Activated T-cell treated with anti-CD3 and anti-CD28 coated beads for 48 hours (primary cell): ENCODE results near the gene CAV1.

Experiments
- DNase-seq: peaks from one replicate; pipeline ENCODE4 v3.0.0-alpha.2; 2020; ENCODE audit warnings: low read depth

CAV1 gene

DNA sequence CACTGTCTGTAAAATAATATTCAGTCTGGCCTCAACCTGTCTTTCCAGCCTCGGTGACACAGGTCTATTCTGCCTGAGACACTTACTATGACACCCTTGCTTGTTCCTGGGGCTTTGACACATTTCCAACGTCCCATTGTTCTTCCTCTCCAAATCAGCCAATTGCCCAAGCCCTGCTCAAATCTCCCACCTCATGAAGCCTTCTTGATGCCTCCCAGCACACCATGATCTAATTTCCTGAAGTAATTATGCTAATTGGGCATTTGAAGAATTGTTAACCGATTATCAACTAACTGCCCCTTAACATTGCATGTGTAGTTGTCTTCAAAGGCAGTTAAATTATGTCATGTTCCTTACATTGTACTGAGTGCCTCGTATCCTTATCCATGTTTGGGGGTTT, 33.1 kb downstream of the CAV1 start:
- DNase-seq, result no peak

DNA sequence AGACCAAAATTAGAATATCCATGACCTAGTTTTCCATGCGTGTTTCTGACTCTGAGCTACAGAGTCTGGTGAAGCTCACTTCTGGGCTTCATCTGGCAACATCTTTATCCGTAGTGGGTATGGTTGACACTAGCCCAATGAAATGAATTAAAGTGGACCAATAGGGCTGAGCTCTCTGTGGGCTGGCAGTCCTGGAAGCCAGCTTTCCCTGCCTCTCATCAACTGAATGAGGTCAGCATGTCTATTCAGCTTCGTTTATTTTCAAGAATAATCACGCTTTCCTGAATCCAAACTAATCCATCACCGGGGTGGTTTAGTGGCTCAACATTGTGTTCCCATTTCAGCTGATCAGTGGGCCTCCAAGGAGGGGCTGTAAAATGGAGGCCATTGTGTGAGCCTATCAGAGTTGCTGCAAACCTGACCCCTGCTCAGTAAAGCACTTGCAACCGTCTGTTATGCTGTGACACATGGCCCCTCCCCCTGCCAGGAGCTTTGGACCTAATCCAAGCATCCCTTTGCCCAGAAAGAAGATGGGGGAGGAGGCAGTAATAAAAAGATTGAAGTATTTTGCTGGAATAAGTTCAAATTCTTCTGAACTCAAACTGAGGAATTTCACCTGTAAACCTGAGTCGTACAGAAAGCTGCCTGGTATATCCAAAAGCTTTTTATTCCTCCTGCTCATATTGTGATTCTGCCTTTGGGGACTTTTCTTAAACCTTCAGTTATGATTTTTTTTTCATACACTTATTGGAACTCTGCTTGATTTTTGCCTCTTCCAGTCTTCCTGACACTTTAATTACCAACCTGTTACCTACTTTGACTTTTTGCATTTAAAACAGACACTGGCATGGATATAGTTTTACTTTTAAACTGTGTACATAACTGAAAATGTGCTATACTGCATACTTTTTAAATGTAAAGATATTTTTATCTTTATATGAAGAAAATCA, 35.5 kb downstream of the CAV1 start:
- DNase-seq, result no peak

DNA sequence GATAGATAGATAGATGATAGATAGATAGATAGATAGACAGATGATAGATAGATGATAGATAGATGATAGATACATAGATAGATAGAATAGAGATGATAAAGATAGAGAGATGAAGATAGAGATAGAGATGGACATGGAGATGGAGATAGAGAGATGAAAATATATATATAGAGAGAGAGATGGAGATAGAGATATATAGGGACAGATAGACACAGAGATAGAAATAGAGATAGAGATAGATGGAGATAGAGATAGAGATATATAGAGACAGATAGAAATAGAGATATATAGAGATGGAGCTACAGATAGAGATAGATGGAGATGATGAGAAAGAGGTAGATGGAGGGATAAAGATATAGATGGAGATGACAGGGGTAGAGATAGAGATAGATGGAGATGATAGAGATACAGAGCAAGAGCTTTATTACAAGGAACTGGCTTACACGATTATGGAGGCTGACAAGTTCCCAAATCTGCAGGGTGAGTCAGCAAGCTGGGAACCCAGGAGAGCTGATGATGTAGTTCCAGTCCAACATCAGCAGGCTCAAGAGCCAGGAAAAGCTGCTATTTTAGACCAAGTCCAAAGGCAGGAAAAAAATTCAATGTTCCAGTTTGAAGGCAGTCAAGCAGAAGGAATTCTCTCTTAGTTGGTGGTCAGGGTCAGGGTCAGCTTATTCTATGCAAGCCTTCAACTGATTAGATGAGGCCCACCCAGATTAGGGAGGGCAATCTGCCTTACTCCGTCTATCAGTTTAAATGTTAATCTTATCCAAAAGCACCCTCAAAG, 37.1 kb downstream of the CAV1 start:
- DNase-seq, result no peak

DNA sequence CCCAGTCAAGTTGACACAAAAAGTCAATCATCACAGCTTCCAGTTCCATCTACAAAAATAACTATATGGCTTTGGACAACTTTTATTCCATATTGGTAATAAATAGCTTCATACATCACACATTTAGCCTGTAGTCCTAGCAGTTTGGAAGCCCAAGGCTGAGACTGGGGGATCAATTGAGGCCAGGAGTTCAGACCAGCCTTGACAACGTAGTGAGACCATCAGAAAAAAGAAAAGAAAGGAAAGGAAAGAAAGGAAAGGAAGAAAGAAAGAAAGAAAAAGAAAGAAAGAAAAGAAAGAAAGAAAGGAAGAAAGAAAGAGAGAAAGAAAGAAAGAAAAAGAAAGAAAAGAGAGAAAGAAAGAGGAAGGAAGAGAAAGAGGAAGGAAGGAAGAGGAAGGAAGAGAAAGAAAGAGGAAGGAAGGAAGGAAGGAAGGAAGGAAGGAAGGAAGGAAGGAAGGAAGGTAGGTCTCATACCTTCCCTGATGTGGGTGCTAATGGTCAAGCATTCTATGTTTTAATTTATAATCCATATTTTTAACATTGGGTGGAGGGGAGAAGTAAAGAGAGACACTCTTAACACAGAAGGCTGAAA, 37.8 kb downstream of the CAV1 start:
- no peak for DNase-seq

GRCh38 chr7:116565981-116566380, 41.1 kb downstream of the CAV1 start:
- no peak for DNase-seq

DNA sequence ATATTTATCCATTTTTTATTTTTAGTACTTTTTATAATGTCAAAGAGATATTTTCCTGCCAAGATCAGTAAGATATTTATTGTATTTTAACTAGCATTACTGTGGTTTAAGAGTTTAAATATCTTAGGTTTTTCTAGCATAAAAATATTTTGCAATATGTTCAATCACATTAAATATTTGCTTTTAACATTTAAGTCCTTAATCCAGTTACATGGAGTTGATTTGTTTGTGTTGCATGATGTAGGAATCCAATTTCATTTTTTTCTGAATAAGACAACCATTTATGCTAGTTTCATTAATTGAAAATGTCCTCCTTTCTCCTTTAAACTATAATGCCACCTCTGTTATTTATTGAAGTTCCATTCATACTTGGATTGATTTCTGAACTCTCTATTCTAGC, 41.8 kb downstream of the CAV1 start:
- no peak for DNase-seq

DNA sequence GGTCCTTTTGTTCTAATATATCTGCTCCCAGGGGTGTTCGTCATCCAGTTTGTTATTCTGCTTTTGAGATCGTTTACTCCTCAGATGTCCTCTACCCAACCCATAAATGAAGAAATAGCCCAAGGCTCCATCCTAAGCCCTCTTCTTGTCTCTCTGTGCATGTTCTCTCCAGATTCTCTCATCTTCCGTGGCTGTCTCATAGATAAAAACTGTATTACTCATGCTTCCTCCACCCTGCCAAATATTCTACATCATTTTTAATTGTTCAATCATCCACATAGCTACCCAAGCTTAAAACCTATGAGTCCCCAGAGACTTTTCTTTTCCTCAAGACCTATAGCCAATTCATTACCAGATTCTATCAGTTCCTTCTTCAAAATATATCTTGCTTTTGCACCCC, 44.9 kb downstream of the CAV1 start:
- DNase-seq, result no peak

DNA sequence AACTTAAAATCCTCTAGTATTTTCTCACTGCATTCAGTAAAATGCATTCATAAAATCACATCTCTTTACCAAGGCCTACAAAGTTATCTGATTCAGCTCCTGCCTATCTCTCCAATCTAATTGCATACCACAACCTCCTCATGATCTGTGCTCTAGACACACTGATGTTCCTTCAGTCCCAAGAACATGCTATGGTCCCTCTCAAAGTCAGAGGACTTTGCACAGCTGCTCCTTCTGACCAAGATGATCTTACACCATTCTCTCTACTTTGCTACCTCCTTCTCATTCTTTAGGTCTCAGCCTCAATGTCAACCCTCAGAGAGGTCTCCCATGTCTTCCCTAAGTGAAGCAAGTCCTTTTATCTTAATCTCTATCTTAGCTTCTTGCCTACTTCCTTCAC, 45.5 kb downstream of the CAV1 start:
- no peak for DNase-seq

DNA sequence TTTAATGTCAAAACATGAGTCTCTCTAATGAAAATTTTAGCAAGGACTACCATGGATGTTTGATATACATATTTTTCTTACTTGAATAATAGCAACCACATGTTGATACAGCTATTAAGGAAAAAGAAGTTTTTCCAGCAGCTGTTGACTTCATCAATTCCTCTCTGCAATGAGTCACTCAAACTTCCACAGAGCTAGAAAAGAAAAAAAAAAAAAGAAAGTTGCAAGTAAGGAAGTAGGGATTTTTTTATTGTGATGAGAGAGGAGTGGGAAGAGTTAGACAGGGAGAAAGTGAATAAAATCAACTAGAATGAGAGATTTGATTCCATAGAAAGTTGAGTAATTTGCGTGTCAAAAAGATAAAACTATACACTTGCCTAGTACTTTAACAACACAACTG, 46.2 kb downstream of the CAV1 start:
- DNase-seq, result no peak

- DNase-seq, result no peak
These were observed 46.7 kb downstream of the CAV1 start for GRCh38 chr7:116571552-116571951.

DNA sequence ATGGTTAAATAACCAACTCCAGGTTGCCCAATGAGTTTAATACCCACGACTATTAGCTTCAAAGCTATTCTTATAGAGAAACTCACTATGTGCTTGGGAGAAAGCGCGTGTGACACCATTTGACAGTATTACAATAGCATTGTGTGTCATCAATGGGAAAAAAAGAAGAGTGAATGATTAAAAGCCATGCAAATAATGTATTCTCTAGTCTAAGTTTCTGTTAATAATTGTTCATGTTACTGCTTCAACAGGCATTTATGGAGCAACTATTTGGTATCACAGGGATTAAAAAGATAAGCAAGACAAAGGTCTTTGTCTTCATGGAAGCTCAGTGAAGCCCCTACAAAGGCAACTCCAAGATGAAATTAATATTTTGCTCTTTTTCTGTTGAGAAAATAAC, 47.2 kb downstream of the CAV1 start:
- no peak for DNase-seq

DNA sequence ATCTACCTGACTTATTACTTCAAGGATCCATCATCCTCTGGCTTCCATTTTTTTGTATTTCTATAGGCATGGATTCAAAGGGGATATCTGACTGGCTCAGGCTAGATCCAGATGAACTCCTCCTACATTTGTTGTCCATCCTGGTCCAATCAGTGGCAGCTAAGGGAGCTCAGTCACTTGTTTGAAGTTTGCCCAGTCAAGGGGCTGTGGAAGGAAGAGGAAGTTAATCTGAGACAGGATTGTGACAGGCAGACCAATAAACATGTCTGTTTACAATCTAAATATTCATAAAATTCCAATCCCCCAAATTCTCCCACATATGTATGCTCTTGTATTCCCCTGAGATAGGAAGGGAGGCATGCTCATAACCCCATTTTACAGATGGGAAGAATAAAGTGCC, 48.7 kb downstream of the CAV1 start:
- DNase-seq, result no peak

- DNase-seq, result no peak
These were observed 49.4 kb downstream of the CAV1 start for GRCh38 chr7:116574025-116574822.

- DNase-seq, result no peak
These were observed 51.0 kb downstream of the CAV1 start for GRCh38 chr7:116575853-116576252.

DNA sequence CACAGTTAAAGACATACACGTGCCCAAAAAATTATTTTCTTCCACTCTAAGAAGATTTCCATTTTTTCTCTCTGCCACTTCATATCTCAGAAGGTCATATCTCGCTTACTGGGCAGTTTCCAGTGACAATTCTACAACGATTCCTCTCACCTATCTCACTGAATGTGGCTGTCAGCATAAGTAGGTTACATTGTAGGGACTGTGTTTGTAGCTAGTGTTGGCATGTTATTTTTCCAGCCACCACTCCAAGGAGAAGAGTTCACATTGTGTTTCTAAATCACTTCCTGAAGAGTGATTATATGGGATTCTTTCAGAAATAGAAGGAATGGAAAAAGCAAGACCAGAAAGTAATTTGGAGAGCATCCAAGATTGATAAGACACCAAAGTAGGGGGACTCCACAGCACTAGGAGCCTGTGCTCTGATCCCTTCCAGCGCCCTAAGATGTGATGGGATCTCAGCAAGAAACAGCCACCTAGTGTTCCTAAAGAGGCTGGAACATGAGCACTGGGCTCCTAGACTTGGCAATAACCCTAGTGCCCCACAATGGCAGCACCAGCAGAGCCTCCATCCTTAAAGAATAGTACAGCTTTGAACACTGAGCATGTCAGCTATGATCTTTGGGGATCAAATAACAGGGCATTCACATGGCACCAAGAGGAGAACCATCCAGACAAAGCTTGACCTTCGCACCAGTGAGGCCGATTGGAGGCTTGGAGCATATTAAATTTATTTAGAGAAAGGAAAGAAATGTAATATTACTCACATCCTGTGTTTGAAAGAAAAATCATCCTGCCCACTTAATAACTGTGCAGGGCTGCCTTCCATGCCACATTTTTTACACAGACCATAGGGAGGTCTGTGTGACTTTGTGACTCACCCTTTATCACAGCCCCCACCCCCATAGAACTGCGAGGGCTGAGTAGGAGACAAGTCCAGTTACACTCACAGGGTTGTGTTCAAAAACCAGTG, 51.8 kb downstream of the CAV1 start:
- DNase-seq, result no peak

DNA sequence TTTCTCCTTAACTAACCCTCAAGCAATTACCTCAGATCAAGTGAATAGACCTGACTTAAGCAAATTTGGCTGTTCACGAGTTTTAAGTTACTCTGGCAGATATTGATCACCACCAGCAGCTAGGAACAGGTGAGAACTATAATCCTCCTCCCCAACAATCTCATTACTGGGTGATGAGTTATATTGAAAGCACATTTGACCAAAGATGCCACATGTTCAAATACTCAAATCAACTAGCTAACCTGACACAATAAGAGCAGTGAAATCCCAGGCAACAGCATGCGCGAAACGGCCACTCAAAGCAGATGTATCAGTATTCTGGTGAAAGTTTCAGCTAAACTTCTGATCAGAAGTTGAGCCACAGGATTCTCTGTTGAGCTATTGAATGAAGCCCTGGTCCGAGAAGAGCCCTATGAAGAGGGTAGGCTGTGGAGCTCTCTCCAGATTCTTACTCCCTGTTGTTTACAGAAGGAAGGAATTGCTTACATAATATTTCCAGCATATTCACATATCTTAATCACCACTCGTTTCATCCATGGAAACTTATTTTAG, 52.6 kb downstream of the CAV1 start:
- DNase-seq, result no peak

DNA sequence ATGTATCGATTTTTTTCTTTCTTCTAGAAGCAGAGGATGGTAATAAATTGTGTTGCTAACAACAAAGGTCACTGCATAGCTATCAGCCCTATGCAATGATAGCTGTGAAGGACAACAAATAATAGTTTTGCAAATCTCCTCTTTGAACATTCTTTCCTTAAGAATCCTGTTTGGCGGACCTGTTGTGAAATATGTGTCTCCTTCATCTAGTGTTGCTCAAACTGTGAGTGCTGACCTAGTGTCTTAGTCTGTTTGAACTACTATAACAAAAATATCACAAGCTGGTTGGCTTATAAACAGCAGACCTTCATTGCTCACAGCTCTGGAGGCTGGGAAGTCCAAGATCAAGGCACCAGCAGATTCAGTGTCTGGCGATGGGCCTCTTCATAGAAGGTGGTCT, 53.7 kb downstream of the CAV1 start:
- no peak for DNase-seq

DNA sequence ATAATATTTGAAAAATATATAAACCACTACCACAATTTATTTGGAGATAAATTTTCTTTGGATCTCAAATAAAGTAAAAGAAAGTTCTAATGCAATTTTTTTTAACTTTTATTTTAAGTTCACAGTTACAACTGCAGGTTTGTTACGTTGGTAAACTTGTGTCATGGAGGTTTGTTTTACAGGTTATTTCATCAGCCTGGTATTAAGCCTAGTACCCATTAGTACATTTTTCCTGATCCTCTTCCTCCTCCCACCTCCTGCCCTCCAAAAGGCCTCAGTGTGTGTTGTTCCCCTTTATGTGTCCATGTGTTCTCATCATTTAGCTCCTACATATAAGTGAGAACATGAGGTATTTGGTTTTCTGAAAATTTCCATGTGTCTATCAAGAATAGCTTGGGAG, 54.5 kb downstream of the CAV1 start:
- no peak for DNase-seq

DNA sequence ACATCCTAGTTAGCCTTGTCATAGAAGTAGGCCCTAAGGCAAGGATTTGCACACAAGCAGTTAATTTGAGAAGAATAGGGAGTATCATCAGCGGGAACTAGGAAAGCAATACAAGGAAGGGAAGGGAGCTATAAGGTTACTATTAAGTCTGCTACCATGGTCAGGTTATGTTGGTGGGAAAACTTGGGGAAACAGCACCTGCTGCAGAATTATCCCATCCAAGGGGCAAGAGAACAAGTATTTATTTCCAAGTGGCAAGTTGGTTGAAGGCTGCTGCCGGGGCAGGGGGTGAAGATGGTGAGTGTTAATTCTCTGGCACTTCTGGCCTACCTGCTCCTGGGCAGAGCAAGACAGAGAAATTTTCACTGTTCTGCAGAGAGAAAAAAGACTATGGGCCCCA, 55.0 kb downstream of the CAV1 start:
- DNase-seq, result no peak

DNA sequence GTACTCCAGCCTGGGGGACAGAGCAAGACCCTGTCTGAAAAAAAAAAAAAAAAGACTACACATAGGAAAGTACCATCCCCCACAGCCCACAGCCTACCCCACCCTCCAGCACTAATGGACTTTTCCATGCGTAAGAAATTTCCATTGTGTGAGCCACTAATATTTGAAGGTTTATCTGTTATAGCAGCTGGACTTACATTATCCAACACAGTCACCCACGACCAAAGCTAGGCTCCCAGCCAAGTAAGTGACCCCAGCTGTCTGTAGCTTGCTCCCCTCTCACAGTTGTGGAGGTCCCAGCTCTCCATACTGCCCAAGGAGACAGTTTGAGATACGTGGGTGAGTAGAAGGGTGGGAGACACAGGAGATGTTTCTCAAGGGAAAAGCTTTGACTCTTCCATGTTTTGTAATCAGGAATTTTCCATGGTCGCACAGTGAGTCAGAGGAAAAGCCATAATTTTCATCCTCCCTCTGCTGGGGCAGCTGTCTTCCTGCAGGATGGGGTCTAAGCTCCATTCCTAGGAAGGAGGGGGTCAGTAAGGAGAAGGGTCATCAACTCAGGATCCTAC, 57.4 kb downstream of the CAV1 start:
- DNase-seq, result no peak
